HG03108 (cell line): Measurements from ENCODE around the gene NEDD4L.

Experiments
- ATAC-seq: cut with Tn5 transposase; IDR thresholded peaks from one replicate; pipeline ENCODE4 v1.9.1; 2021; ENCODE audit warnings: moderate library complexity; ENCODE audit not compliant: unreplicated experiment

NEDD4L gene

GRCh38 chr18:58229162-58229561 is 185.1 kb downstream of the NEDD4L start:
- no peak for ATAC-seq

- peak; percentile 47 for ATAC-seq
Observed at GRCh38 chr18:58230438-58231179, 186.6 kb downstream of the NEDD4L start.

GRCh38 chr18:58231930-58232329 is 187.9 kb downstream of the NEDD4L start:
- ATAC-seq: no peak

- ATAC-seq: no peak
Observed at GRCh38 chr18:58232668-58233067, 188.6 kb downstream of the NEDD4L start.

GRCh38 chr18:58234359-58234741 is 190.3 kb downstream of the NEDD4L start:
- no peak for ATAC-seq

GRCh38 chr18:58235001-58235436 is 191.0 kb downstream of the NEDD4L start:
- no peak for ATAC-seq

GRCh38 chr18:58239879-58240278 is 195.9 kb downstream of the NEDD4L start:
- no peak for ATAC-seq

GRCh38 chr18:58241026-58241679 is 197.1 kb downstream of the NEDD4L start:
- ATAC-seq: no peak

- no peak for ATAC-seq
Observed at GRCh38 chr18:58241877-58242276, 197.9 kb downstream of the NEDD4L start.

GRCh38 chr18:58242435-58242834 is 198.4 kb downstream of the NEDD4L start:
- ATAC-seq: no peak

GRCh38 chr18:58242968-58243367 is 198.9 kb downstream of the NEDD4L start:
- ATAC-seq: no peak

GRCh38 chr18:58243401-58243800 is 199.4 kb downstream of the NEDD4L start:
- ATAC-seq: no peak

- no peak for ATAC-seq
Observed at GRCh38 chr18:58247363-58247834, 203.4 kb downstream of the NEDD4L start.

- no peak for ATAC-seq
Observed at GRCh38 chr18:58249712-58250111, 205.7 kb downstream of the NEDD4L start.

- ATAC-seq: no peak
Observed at GRCh38 chr18:58251416-58251815, 207.4 kb downstream of the NEDD4L start.

GRCh38 chr18:58252166-58252565 is 208.1 kb downstream of the NEDD4L start:
- no peak for ATAC-seq

- ATAC-seq: no peak
Observed at GRCh38 chr18:58253318-58253717, 209.3 kb downstream of the NEDD4L start.

- ATAC-seq: no peak
Observed at GRCh38 chr18:58253871-58254270, 209.8 kb downstream of the NEDD4L start.

- no peak for ATAC-seq
Observed at GRCh38 chr18:58254873-58255511, 211.0 kb downstream of the NEDD4L start.

GRCh38 chr18:58255701-58256311 is 211.8 kb downstream of the NEDD4L start:
- no peak for ATAC-seq

GRCh38 chr18:58256316-58257080 is 212.5 kb downstream of the NEDD4L start:
- no peak for ATAC-seq
